Suprapubic skin (tissue), 4 donors: ENCODE measurements around the gene CERS6. TPM values are rescaled to one million over a fixed set of nuclear protein-coding genes. Genes with fewer than 3 reads are reported as not detected.

Experiments
- DNase-seq, 2 donors: peaks; one replicate each; pipeline ENCODE4 v3.0.0-alpha.2; 2019; ENCODE audit warnings: low spot score in 2 of 2
- H3K27ac ChIP-seq: fragments of 200-600 bp; sonication (generic); one replicate; pipeline ENCODE4 v1.5.1; 2019
- H3K27me3 ChIP-seq: fragments of 200-600 bp; sonication (generic); one replicate; pipeline ENCODE4 v1.5.1; 2019
- H3K36me3 ChIP-seq: fragments of 200-600 bp; sonication (generic); one replicate; pipeline ENCODE4 v1.5.1; 2019
- H3K4me1 ChIP-seq: fragments of 200-600 bp; sonication (generic); one replicate; pipeline ENCODE4 v1.5.1; 2019
- H3K4me3 ChIP-seq: fragments of 200-600 bp; sonication (generic); one replicate; pipeline ENCODE4 v1.5.1; 2019; ENCODE audit warnings: mild to moderate bottlenecking
- H3K9me3 ChIP-seq: fragments of 200-600 bp; sonication (generic); one replicate; pipeline ENCODE4 v1.5.1; 2019
- EP300 ChIP-seq: sonication (generic); formaldehyde crosslinking; IDR thresholded peaks from one replicate; pipeline ENCODE4 v1.6.1; 2017; ENCODE audit warnings: antibody characterized with exemption
- POLR2A ChIP-seq, 2 donors: fragments of 450-650 bp; IDR thresholded peaks; one replicate each; pipeline ENCODE4 v1.6.1; 2017; ENCODE audit warnings: antibody characterized with exemption in 2 of 2, mild to moderate bottlenecking in 2 of 2, moderate library complexity in 2 of 2
- POLR2AphosphoS5 ChIP-seq, 3 donors: sonication (generic); formaldehyde crosslinking; IDR thresholded peaks; one replicate each; pipeline ENCODE4 v1.6.1; 2017; ENCODE audit warnings: antibody characterized with exemption in 3 of 3
- WGBS: methylation state at CpG from one replicate; pipeline ENCODE4 v1.1.5; 2018; 5-methylcytosine and 5-hydroxymethylcytosine counted together
- total RNA-seq, 4 donors: library from RNA; depleted of rRNA; stranded (reverse); fragments of >200 nt; gene quantifications; one replicate each; pipeline ENCODE4 v1.1.0, GENCODE V29; 2016
- TF ChIP-seq, protein P1 (sequence below), 2 donors: fragments of 200-600 bp in 1 of 2; fragments of 450-650 bp in 1 of 2; sonication (generic) in 1 of 2; IDR thresholded peaks; one replicate each; pipeline ENCODE4 v1.5.1; 2016 to 2019; ENCODE audit warnings: antibody characterized with exemption in 2 of 2, mild to moderate bottlenecking in 1 of 2, moderate library complexity in 1 of 2

Gene CERS6
- total RNA-seq, 4 donors from 2014 or later: 68.7 to 83.3 (median 77.0) TPM

GRCh38 chr2:168430431-168430830 lies 25.6 kb upstream of the CERS6 start:
- Histone ChIP-seq H3K27me3 (no peaks in the 10 kb centered on the region), H3K9me3 (no peaks in the 10 kb centered on the region), H3K36me3 (no peaks in the 10 kb centered on the region), H3K27ac (no peak overlapping the region), H3K4me1 (peaks cover 3% of the 10 kb centered on the region), H3K4me3 (no peak overlapping the region)
- no peak for DNase-seq
- TF ChIP-seq POLR2A (IDR thresholded peaks at IDR 0.05) (no peak), POLR2AphosphoS5 (IDR thresholded peaks at IDR 0.05) (no peak), EP300 (no peak)
- TF ChIP-seq, protein P1, sequence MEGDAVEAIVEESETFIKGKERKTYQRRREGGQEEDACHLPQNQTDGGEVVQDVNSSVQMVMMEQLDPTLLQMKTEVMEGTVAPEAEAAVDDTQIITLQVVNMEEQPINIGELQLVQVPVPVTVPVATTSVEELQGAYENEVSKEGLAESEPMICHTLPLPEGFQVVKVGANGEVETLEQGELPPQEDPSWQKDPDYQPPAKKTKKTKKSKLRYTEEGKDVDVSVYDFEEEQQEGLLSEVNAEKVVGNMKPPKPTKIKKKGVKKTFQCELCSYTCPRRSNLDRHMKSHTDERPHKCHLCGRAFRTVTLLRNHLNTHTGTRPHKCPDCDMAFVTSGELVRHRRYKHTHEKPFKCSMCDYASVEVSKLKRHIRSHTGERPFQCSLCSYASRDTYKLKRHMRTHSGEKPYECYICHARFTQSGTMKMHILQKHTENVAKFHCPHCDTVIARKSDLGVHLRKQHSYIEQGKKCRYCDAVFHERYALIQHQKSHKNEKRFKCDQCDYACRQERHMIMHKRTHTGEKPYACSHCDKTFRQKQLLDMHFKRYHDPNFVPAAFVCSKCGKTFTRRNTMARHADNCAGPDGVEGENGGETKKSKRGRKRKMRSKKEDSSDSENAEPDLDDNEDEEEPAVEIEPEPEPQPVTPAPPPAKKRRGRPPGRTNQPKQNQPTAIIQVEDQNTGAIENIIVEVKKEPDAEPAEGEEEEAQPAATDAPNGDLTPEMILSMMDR (IDR thresholded peaks at IDR 0.05): no peak
- WGBS: 38% methylated on average over 3 of the region's 3 CpGs

GRCh38 chr2:168431301-168432024 lies 24.6 kb upstream of the CERS6 start:
- H3K4me3 ChIP-seq: no peak overlapping the region
- no peak for DNase-seq
- no peaks in the 10 kb centered on the region for H3K36me3 ChIP-seq
- H3K27ac ChIP-seq: no peak overlapping the region
- H3K9me3 ChIP-seq: no peaks in the 10 kb centered on the region
- WGBS: 81% methylated on average over 1 of the region's 1 CpG
- H3K27me3 ChIP-seq: no peaks in the 10 kb centered on the region
- TF ChIP-seq POLR2AphosphoS5 (IDR thresholded peaks at IDR 0.05): no peak
- no peak for TF ChIP-seq POLR2A (IDR thresholded peaks at IDR 0.05)
- TF ChIP-seq, protein P1 (IDR thresholded peaks at IDR 0.05): no peak
- TF ChIP-seq EP300: no peak
- H3K4me1 ChIP-seq: peaks cover 3% of the 10 kb centered on the region

DNA sequence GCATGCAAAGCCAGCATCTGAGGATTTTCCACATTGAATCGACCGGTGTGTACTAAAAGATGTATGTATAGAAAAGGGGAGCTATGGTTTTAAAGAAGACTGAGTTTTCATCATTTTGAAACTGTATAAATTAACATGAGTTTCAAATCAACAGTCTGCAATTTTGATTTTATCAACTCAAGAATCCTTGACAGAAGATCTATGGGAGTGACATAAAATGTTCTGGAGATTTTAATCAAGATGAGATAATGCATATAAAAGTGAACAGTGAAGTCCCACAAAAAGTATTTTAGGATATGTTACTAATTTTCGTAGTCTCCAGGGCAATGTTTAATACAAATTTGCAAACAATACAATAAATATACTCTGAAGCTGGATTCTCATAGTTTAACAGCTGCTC lies 24.0 kb upstream of the CERS6 start:
- 86% methylated on average over 3 of the region's 3 CpGs for WGBS
- DNase-seq: no peak
- H3K27me3 ChIP-seq: no peaks in the 10 kb centered on the region
- no peaks in the 10 kb centered on the region for H3K36me3 ChIP-seq
- no peak overlapping the region for H3K4me3 ChIP-seq
- TF ChIP-seq POLR2AphosphoS5 (IDR thresholded peaks at IDR 0.05) (no peak), EP300 (no peak), POLR2A (IDR thresholded peaks at IDR 0.05) (no peak)
- TF ChIP-seq, protein P1 (IDR thresholded peaks at IDR 0.05): no peak
- peaks cover 3% of the 10 kb centered on the region for H3K4me1 ChIP-seq
- no peak overlapping the region for H3K27ac ChIP-seq
- no peaks in the 10 kb centered on the region for H3K9me3 ChIP-seq

DNA sequence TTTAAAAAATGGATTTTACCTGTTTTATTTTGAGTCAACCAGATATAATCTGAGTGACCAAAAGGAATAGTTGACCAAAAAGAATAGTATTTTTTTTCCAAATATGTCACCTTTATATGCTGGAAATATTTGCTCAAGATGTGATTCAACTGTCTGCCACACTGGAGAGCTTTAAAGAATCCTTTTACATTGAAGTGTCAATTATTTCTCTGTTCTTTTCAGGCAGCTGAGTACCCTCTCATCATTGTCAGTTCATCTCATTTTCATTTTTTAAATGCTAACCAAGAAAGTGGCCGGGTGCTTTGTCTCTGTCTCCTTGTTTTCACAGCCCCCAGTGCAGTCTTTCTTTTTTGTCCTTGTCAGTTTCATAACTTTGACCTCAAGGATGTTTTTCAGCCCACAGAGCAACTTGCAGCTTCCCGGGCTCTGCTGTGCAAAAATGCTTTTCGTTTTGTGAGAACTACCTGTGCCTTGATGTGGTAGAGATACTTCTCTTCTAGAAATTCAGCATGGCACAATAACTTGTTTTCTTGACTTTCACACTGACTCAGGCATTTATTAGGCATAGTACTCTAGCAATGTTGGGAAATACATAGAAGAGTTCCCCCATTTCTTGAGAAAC lies 23.4 kb upstream of the CERS6 start:
- no peak for TF ChIP-seq POLR2AphosphoS5 (IDR thresholded peaks at IDR 0.05)
- TF ChIP-seq, protein P1 (IDR thresholded peaks at IDR 0.05): no peak
- TF ChIP-seq EP300: no peak
- no peak for TF ChIP-seq POLR2A (IDR thresholded peaks at IDR 0.05)
- H3K9me3 ChIP-seq: no peaks in the 10 kb centered on the region
- no peaks in the 10 kb centered on the region for H3K36me3 ChIP-seq
- H3K27ac ChIP-seq: no peak overlapping the region
- H3K27me3 ChIP-seq: no peaks in the 10 kb centered on the region
- peaks cover 3% of the 10 kb centered on the region for H3K4me1 ChIP-seq
- WGBS: 70% methylated on average over 3 of the region's 3 CpGs
- no peak for DNase-seq
- H3K4me3 ChIP-seq: no peak overlapping the region

GRCh38 chr2:168433527-168433926 lies 22.5 kb upstream of the CERS6 start:
- H3K27me3 ChIP-seq: no peaks in the 10 kb centered on the region
- no peak overlapping the region for H3K4me3 ChIP-seq
- H3K27ac ChIP-seq: no peak overlapping the region
- no peak for DNase-seq
- 69% methylated on average over 2 of the region's 2 CpGs for WGBS
- TF ChIP-seq, protein P1 (IDR thresholded peaks at IDR 0.05): no peak
- TF ChIP-seq POLR2A (IDR thresholded peaks at IDR 0.05) (no peak), EP300 (no peak), POLR2AphosphoS5 (IDR thresholded peaks at IDR 0.05) (no peak)
- H3K9me3 ChIP-seq: no peaks in the 10 kb centered on the region
- H3K4me1 ChIP-seq: peaks cover 3% of the 10 kb centered on the region
- no peaks in the 10 kb centered on the region for H3K36me3 ChIP-seq
